SKM-1 (cell line): ENCODE results near the gene MAB21L3.

Source experiments
- DNase-seq: peaks from one replicate; lab custom pipeline; 2025; ENCODE audit not compliant: unreplicated experiment; lab: John Stamatoyannopoulos, UW

MAB21L3 gene

DNA sequence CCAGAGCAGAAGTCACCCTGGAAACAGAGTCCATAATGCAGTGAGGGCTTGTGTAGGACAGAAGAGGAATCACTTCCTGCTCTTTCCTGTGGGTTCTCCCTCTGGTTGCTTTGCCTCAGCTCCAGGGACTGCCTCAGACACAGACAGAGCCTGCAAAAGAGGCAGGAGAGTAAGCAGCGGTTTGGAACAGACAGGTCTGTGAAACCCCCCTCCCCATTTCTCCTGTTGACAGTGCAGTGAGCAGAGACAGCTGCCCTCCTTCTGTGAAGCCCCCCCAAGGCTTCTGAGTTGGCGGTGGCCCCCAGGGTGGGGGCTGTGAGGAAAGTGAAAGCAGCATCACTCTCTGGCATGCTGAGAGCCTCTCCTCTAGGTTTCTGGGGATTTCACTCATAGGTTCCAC lies 53.0 kb downstream of the MAB21L3 start:
- DNase-seq = no peak

DNA sequence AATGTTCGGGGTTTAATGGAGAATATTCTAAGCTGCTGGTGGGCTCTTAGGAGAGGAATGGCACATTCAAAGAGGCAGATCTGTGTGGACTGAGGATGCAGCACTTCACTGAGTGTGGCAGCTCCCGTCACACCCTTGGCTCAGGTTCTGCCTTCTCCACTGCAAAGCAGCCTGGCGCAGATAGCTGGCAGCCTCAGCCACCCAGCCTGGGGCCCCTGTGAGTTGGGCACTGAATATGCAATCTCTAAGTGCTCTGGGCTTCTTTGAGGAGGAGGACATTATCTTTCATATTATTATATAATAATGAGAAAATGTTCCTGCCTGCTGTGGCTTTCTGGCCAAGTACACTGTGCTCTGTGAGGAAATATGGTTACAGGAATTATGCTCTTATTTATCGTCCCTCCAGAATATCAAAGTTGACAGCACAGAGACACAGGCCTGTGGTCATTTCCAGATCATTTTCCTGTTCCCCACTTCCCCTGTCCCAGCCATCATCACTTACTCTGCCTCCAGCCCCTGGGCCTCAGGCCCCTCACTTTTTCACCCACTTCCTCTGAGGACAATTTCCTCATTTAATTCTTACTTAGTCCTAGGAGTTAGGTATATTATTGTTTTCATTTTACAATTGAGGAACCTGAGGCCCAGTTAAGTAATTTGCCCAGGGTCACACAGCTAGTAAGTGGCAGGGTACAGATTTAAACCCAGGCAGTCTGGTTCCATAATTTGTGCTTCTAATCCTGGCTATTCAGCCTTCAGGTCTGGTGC lies 53.6 kb downstream of the MAB21L3 start:
- no peak for DNase-seq

DNA sequence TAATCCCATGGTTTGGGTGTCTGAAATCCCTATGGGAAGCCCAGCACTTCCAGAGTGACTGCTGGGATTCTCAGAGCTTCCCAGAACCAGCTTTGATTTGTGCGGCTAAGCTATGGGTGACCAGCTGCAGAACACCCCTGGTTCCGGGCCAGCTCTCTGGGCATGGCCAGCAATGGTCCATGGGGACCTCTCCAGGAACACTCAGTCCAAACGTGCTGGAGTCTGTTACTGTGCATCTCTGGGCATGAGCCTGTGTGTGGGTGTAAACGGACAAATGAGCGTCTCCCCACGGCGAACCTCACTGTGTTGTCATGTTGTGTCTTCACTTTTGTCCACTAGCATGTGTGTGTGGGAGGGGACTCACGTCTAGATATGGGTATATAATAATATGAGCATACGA lies 54.4 kb downstream of the MAB21L3 start:
- DNase-seq = no peak

DNA sequence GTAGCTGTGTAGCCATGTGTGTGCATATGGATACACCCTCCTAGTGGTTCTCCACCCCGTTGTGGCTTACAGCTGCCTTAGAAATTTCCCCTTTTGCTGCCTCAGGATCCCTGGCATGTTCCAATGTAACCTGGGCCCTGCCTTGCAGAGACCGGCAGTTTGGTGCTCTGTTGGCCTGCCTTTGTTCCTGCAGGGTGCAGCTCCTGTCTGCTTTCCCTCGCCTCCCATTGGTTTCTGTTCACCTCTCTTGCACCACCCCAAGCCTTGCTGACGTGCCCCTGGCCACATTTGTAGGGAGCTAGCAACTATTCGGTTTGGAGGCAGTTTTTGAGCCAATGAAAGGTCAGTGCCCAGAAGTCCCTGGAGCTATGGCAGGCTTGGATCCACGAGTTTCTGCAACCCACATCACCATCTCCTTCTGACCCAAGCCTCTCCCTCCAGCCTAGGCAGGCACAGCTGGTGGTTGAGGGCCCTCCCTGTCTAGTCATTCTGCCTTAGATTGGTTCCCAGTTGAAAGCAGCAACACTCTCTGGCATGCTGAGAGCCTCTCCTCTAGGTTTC lies 54.9 kb downstream of the MAB21L3 start:
- no peak for DNase-seq

DNA sequence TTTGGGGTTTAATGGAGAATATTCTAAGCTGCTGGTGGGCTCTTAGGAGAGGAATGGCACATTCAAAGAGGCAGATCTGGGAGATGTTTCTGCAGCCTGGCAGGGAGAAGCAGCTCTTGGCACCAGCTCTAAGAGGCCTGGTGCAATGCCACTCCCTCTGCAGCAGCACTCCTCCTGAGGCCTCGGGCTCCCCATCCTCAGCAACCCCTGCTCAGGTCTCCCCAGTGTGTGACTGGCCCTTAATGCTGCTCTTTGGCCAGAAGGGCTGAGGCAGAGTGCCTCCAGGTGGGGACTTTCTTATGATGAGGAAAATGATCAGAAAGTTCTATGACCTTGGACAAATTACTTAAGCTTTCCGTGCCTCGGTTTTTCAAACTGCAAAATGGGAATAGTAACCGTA lies 55.5 kb downstream of the MAB21L3 start:
- DNase-seq = no peak

DNA sequence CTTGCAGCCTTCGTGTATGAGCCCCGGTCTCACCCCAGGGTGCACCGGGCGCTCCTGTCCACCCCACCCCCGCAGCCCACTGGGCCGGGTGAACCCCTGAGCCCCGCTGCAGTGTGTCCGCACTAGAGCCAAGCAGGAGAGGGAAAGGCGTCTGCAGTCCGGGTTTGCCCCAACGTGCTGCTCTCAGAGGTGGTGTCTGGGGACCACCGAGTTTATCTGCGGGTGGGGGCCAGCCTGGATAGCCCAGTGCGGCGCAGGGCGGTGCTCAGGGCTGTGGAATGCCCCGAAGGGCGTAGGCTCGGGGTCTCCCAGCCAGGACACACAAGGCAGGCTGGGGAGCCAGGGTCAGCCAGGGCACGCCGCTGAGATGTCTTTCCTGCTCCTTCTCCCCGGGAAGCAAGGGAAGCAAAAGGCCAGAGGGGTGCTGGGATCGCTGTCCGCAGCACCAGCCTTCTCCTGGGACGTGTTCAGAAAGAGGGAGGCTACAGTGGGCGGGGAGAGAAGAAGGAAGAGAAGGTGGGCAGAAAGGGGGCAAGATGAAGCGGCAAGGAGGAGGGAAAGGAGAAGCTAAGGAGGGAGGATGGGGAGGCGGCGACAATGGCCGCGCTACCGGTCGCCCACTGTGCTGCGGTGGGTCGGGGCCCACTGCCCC lies 56.6 kb downstream of the MAB21L3 start:
- no peak for DNase-seq

DNA sequence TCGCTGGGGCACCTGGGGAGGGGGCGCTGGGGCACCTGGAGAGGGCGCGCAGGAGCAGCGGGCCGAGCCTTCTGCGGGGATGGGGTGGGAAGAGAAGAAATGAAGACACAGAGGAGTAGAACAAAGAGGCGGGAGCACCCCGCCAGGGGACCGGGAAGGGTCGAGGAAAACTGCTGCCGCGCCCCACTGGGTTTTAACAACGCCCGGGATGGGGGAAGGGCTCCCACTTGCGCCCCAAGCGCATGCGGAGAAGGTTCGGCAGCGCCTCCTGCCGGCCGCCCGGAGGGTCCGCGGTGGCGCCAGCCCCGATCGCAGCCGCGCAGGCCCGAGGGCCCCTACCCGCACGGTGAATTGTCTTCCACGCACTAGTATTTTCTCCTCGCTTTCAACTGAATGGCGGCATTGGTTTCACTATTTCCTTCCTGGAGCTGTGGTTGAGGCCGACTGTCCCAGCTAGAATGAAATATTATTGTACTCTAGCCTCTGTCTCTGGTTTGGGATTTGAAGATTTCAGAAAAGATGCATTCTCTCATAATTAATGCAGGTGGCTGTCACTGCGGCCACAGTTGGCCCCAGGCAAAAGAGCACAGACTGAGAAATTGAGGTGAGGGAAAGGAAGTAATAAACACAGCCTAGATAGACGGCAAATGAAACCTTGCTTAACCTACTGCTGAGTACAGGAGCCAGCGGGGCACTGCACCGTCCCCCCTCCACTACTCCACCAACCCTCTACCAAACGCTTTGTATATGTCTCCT lies 57.3 kb downstream of the MAB21L3 start:
- DNase-seq = peak; percentile 48

DNA sequence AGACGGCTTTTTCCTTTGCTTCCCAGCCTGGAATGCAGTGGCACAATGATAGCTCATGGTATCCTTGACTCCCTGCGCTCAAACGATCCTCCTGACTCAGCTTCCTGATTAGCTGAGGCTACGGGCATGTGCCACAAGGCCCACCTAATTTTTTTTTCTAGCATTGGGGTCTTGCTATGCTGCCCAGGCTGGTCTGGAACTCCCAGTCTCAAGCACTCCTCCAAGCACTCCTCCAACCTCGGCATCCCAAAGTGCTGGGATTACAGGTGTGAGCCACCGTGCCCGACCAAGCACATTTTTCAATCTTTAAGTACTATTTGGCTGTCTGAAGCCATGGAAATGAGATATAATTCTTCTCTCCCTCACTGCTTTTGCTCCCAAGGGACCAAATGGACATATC lies 58.7 kb downstream of the MAB21L3 start:
- DNase-seq = no peak

DNA sequence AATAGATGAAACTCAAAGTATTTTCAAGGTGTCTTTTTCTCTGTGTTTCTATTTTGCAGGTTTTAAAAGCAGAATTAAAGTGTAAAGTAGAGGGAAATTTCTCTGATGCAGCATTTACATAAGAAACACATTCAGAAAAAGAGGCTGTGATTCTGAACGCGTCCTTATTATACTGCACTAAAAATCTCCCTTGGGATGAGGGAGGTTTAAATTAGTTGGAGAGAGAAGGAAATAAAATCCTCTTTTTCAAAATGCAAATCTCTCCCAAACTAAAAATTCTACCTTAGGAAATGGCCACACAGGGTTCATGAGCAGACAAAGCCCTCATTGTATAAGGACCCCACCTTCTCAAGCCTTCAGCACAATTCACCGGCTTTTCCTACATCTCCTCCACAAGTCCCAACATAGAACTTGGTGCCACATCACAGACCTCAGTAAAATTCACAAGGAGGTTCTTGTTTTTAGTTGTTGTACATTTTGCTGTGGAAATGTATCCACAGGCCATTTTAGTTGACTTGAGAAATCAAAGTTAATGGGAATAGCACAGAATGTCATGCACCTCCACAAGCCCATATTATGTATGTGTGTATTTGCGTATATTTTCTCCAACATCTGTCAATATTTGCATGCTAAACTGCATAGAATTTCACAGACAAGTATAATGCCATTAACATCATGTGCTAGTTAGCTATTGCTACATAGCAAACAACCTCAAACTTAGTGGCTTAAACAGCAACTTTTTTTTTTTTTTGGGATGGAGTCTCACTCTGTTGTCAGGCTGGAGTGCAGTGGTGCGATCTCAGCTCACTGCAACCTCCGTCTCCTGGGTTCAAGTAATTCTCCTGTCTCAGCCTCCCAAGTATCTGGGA lies 59.8 kb downstream of the MAB21L3 start:
- no peak for DNase-seq

DNA sequence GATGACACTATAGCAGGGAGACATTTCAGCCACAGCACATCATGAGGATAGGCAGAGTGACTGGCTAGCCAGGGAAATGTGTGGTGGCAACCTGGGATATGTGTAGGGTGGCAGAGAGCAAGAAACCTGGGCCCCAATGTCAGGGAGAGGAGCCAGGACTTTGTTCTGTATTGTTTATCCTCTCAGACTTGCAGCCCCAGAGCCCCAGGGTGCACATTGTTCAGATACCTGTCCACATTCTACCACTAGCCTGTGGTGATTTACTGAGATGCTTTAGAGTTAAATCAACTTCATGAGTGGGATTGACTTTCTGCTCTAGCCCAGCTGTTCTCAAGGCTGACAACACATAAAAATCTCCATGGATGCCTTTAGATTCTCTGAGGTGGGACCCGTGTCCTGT lies 61.5 kb downstream of the MAB21L3 start:
- DNase-seq = no peak

DNA sequence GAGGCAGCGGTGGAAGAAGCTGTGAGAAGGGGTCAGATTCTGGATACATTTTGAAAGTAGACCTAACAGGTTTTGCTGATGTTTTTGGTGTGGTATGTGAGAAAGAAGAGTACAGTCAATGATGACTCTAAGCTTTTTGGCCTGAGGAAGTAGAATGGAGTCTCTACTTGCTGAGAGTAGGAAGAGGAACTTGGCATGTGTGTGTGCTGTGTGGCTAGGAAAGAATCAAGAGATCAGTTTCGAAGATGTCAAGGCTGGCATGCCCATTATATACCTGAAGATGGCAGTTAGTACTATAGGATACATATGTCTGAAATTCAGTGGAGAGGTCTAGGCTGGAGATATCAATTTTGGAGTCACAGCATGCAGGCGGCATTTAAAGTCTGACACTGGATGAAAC lies 64.4 kb downstream of the MAB21L3 start:
- peak; percentile 13 for DNase-seq

DNA sequence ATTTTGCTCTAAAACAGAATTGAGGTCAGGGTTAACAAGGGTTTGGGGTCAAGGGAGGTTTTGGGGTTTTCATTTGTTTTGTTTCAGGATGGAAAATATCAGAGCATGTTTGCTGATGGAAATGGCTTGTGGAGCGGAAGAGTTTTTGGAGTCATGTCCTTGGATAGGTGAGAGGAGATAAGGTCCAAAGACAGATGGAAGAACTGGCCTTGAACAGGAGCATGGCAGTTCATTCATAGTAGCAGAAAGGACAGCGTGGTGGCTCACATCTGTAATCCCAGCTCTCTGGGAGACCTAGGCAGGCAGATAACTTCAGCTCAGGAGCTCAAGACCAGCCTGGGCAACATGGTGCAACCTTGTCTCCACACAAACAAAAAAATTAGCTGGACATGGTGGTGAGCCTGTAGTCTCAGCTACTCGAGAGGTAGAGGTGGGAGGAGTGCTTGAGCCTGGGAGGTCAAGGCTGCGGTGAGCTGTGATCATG lies 65.1 kb downstream of the MAB21L3 start:
- DNase-seq = no peak

DNA sequence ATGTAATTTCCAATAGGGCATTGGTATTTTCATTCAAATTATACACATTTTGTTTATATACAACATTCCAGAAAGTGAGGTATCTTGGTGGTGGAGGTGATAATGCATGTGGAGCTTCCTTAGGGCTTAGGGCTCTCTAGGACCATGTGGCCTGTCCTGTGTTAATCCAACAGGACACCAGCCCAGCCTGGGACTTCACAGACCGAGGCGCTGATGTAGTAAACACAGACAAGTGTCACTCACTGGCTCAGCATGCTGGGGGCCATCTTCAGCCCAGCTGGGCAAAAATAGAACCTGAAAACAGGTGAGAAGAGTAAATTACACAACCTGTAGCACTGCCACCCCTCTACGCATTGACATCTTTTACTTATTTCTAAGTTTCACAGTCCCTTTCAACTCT lies 66.7 kb downstream of the MAB21L3 start:
- no peak for DNase-seq

DNA sequence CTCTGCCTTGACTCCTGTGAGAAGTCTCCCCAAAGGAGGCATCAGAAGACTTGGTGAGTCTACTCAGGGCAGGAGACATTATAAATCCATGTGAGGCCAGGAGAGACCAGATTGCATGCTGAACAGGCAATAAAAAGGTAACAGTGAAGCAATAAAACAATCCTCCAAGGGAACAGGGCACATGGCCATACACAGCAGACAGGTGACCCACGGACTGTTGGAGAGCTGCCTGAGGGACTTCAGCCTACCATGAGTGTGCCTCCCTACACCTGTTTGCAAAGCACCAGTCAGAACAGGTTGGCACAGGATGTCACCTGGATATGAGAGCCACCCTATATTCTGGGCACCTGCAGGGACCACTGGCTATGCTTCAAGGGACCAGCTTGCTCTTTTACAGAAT lies 67.6 kb downstream of the MAB21L3 start:
- no peak for DNase-seq

DNA sequence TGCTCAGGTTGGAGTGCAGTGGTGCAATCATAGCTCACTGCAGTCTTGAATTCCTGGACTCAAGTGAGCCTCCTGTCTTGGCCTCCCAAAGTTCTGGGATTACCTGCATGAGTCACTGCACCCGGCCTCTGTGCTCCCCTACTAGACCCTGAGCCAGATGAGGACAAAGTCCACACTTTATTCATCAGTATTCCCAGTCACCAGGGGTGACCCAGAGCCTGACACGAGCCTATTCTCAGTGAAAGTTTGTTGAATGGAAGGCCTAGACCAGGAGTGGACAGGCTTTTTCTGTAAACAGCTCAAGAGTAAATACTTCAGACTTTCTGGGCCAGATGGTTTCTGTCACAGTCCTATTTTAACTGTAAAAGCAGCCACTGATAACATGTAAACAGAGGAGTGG lies 68.2 kb downstream of the MAB21L3 start:
- no peak for DNase-seq

DNA sequence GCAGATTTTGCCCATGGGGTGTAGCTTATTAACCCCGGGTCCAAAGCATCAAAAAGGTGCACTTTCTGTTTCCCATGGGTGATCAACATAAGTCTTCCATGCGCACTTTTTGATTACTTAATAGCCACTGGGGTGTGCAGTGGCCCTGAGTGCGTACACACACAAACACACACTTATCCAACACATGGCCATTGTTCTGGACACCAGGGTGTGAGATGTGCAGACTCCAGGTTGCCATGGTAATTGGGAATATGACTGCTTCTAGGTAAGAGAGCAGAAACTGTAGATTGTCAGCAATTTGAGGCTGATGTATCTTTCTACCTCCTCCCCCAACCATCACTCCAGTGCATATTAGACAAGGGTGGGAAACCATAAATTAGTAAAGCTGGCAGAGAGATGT lies 68.8 kb downstream of the MAB21L3 start:
- DNase-seq = no peak

DNA sequence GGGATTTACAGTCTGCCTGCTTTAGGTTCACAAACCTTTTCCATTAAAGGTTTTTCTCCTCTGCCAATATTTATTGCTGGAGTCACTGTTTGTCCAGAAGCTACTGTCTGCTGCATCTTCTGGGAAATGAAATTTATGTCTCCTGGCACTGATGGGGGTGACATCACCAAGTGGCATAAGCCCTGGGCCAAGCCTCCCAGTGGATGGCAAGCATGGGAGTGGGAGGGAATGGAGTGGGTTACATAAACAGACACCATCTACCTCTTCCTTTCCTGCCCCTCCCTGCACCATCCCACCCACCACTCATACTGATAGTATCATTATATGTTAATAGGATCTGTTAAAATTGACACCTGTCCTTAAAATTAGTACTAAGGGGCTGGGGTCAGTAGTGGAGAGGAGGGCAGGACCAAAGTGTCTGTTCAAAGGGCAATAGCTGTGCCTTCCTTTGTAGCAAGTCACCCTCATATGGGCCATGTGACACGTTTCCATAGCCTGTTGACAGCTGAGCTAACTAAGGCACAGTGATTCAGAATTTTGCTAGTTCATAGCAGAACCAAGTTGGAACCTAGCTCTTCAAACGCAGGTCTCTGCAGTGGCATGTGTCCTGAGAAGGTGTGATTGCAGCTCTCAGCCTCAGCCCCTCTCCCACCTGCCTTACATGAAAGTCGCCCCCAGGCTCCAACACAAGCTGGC lies 71.0 kb downstream of the MAB21L3 start:
- no peak for DNase-seq
